ENCODE measurements around the gene KRTAP12-2. TPM values are rescaled to one million over a fixed set of nuclear protein-coding genes. Genes with fewer than 3 reads are reported as not detected.
A peak's percentile ranks its signal among the peaks of the same experiment; 100 is the strongest.
"Not testable (repeated sequence)": the region's sequence is repeated elsewhere in the genome, so short reads cannot be mapped to it uniquely, and the experiment has no call there.

KRTAP12-2 gene
- total RNA-seq, 4 donors from 2014 or later, result 17.5 TPM; not detected in 3

GRCh38 chr21:44694776-44695175 is 28.0 kb upstream of the KRTAP12-2 start:
- whole genome bisulfite sequencing, 2 donors, result 75 to 80% methylated on average over 11 of the region's 11 CpGs
- H3K4me3 ChIP-seq (ENCODE audit: low read depth, poor library complexity, severe bottlenecking), result no peak overlapping the region
- DNase-seq (ENCODE audit: low spot score in 2 of 2), result peak in 1 of 2 donors; percentile 59
- no peak for TF ChIP-seq CTCF (IDR thresholded peaks at IDR 0.05)
- no peak for TF ChIP-seq POLR2A (IDR thresholded peaks at IDR 0.05)
- intact Hi-C loops (cut with DNase I; ENCODE audit: low total_unique reads), result no loop called here

GRCh38 chr21:44692798-44693512 is 26.2 kb upstream of the KRTAP12-2 start:
- intact Hi-C loops (cut with DNase I; ENCODE audit: low total_unique reads), result no loop called here
- no peak for DNase-seq (ENCODE audit: low spot score in 2 of 2)
- 49 to 57% methylated on average over 2 of the region's 2 CpGs for WGBS, 2 donors
- no peak overlapping the region for H3K4me3 ChIP-seq (ENCODE audit: low read depth, poor library complexity, severe bottlenecking)
- TF ChIP-seq CTCF (IDR thresholded peaks at IDR 0.05), result no peak
- no peak for TF ChIP-seq POLR2A (IDR thresholded peaks at IDR 0.05)

GRCh38 chr21:44691686-44692085 is 25.0 kb upstream of the KRTAP12-2 start:
- 46 to 52% methylated on average over 2 of the region's 2 CpGs for WGBS, 2 donors
- DNase-seq (ENCODE audit: low spot score in 2 of 2), result no peak
- intact Hi-C loops (cut with DNase I; ENCODE audit: low total_unique reads), result no loop called here
- H3K4me3 ChIP-seq (ENCODE audit: low read depth, poor library complexity, severe bottlenecking), result no peak overlapping the region
- TF ChIP-seq POLR2A (IDR thresholded peaks at IDR 0.05) (no peak), CTCF (IDR thresholded peaks at IDR 0.05) (no peak)

DNA sequence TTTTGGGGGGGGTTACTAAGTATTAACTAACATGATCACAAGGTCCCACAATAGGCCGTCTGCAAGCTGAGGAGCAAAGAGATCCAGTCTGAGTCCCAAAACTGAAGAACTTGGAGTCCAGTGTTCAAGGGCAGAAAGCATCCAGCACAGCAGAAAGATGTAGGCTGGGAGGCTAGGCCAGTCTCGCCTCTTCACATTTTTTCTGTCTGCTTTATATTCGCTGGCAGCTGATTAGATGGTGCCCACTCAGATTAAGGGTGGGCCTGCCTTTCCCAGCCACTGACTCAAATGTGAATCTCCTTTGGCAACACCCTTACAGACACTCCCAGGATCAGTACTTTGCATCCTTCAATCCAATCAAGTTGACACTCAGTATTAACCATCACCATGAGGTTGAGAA is 23.0 kb upstream of the KRTAP12-2 start:
- intact Hi-C loops (cut with DNase I; ENCODE audit: low total_unique reads); H3K4me3 ChIP-seq (ENCODE audit: low read depth, poor library complexity, severe bottlenecking): not testable (repeated sequence)
- 80 to 85% methylated on average over 3 of the region's 3 CpGs for WGBS, 2 donors
- peak in 1 of 2 donors; percentile 14 for DNase-seq (ENCODE audit: low spot score in 2 of 2)

DNA sequence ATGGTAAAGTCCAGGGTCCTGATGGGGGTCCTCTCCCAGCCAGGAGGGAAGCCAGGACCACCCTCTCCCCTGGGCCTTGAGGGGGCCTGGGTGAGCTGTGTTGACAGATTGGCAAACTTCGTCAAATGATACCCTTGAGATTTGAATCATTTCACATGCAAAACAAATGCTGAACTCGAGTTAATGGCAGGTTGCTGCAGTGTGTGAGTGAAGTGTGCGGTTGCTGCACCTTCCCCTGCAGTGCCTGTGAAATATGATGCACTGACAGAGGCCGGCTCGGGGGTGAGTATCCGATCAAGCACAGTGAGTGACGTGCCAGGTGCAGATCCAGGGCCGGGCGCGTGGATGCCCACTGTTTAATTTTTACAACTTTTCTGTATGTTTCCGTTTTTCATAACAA is 20.9 kb upstream of the KRTAP12-2 start:
- peak in 1 of 2 donors; percentile 73 for DNase-seq (ENCODE audit: low spot score in 2 of 2)
- H3K4me3 ChIP-seq (ENCODE audit: low read depth, poor library complexity, severe bottlenecking), result no peak overlapping the region
- intact Hi-C loops (cut with DNase I; ENCODE audit: low total_unique reads), result no loop called here
- no peak for TF ChIP-seq POLR2A (IDR thresholded peaks at IDR 0.05)
- TF ChIP-seq CTCF (IDR thresholded peaks at IDR 0.05), result no peak
- WGBS, 2 donors, result 66 to 72% methylated on average over 11 of the region's 11 CpGs

- intact Hi-C loops (cut with DNase I; ENCODE audit: low total_unique reads), result no loop called here
- H3K4me3 ChIP-seq (ENCODE audit: low read depth, poor library complexity, severe bottlenecking), result no peak overlapping the region
- 78% methylated on average over 25 of the region's 25 CpGs for WGBS, 2 donors
- peak in 1 of 2 donors; percentile 72 for DNase-seq (ENCODE audit: low spot score in 2 of 2)
- no peak for TF ChIP-seq POLR2A (IDR thresholded peaks at IDR 0.05)
- TF ChIP-seq CTCF (IDR thresholded peaks at IDR 0.05), result no peak
Measured at GRCh38 chr21:44686843-44687561, 20.3 kb upstream of the KRTAP12-2 start.

Measured in lower leg skin (tissue), 4 donors.